GM12878 (cell line): ENCODE results near the gene MRPS18A. TPM values are rescaled to one million over a fixed set of nuclear protein-coding genes. Genes with fewer than 3 reads are reported as not detected.

ENCODE experiments used
- CHD4 ChIP-seq: fragments of 200-600 bp; sonication (generic); IDR thresholded peaks from 2 replicates; pipeline ENCODE4 v1.6.1; 2016; ENCODE audit warnings: mild to moderate bottlenecking
- E2F4 ChIP-seq: IDR thresholded peaks from 2 replicates; pipeline ENCODE4 v1.6.1; 2012; ENCODE audit warnings: low read depth, low read length, improper control_type of control experiment
- ETV6 ChIP-seq, 2 experiments: fragments of 450-650 bp in 1 of 2; IDR thresholded peaks in 1 of 2; conservative IDR thresholded peaks in 1 of 2; 2 replicates each; pipeline ENCODE4 v1.6.1; 2014; ENCODE audit warnings: antibody characterized with exemption in 1 of 2, borderline replicate concordance in 1 of 2, low read depth in 1 of 2, mild to moderate bottlenecking in 1 of 2, moderate library complexity in 1 of 2
- EZH2 ChIP-seq: IDR thresholded peaks from 2 replicates; pipeline ENCODE4 v1.6.1; 2012; ENCODE audit warnings: low read depth, mild to moderate bottlenecking, control low read depth, inconsistent platforms, low read length, borderline replicate concordance; ENCODE audit not compliant: control insufficient read depth
- IKZF1 ChIP-seq: fragments of 450-650 bp; conservative IDR thresholded peaks from 2 replicates; pipeline ENCODE4 v1.6.1; 2017; ENCODE audit warnings: antibody characterized with exemption, mild to moderate bottlenecking
- MLLT1 ChIP-seq: fragments of 450-650 bp; IDR thresholded peaks from 2 replicates; pipeline ENCODE4 v1.6.1; 2016; ENCODE audit warnings: mild to moderate bottlenecking
- MTA2 ChIP-seq: fragments of 450-650 bp; IDR thresholded peaks from 2 replicates; pipeline ENCODE4 v1.6.1; 2016; ENCODE audit warnings: low read depth, mild to moderate bottlenecking, moderate library complexity
- NR2C1 ChIP-seq: fragments of 450-650 bp; IDR thresholded peaks from 2 replicates; pipeline ENCODE4 v1.6.1; 2017; ENCODE audit warnings: antibody characterized with exemption, mild to moderate bottlenecking, moderate library complexity
- RAD21 ChIP-seq: IDR thresholded peaks from 2 replicates; pipeline ENCODE4 v1.6.1; 2011; ENCODE audit warnings: mild to moderate bottlenecking, low read depth, low read length, moderate library complexity; ENCODE audit not compliant: insufficient read depth
- RAD51 ChIP-seq: fragments of 450-650 bp; IDR thresholded peaks from 2 replicates; pipeline ENCODE4 v1.6.1; 2016; ENCODE audit warnings: moderate library complexity, mild to moderate bottlenecking, inconsistent platforms
- SREBF2 ChIP-seq: IDR thresholded peaks from 2 replicates; pipeline ENCODE4 v1.6.1; 2012; ENCODE audit warnings: mild to moderate bottlenecking, low read length
- SUZ12 ChIP-seq: fragments of 200-600 bp; sonication (generic); IDR thresholded peaks from one replicate; pipeline ENCODE4 v1.6.1; 2018; ENCODE audit warnings: antibody characterized with exemption, mild to moderate bottlenecking; ENCODE audit not compliant: unreplicated experiment
- WRNIP1 ChIP-seq: IDR thresholded peaks from 2 replicates; pipeline ENCODE4 v1.6.1; 2011; ENCODE audit warnings: low read depth, low read length, improper control_type of control experiment, borderline replicate concordance
- YBX1 ChIP-seq: fragments of 450-650 bp; IDR thresholded peaks from 2 replicates; pipeline ENCODE4 v1.6.1; 2016; ENCODE audit warnings: antibody characterized with exemption
- ZBTB11 ChIP-seq: fragments of 450-650 bp; formaldehyde crosslinking; IDR thresholded peaks from 2 replicates; pipeline ENCODE4 v1.5.0; 2022; ENCODE audit warnings: mild to moderate bottlenecking, missing genetic modification characterization
- ZNF592 ChIP-seq: fragments of 450-650 bp; IDR thresholded peaks from 2 replicates; pipeline ENCODE4 v1.6.1; 2017; ENCODE audit warnings: mild to moderate bottlenecking, moderate library complexity
- ZZZ3 ChIP-seq: IDR thresholded peaks from 2 replicates; pipeline ENCODE4 v1.6.1; 2011; ENCODE audit warnings: low read depth; ENCODE audit not compliant: control insufficient read depth, insufficient read length
- polyA plus RNA-seq, 11 experiments: library from polyadenylated mRNA; depleted of rRNA in 4 of 11; unstranded in 6 of 11; stranded (reverse) in 5 of 11; fragments of >200 nt; fragmentation: Nextera tagmentation in 4 of 11; fragmentation: Illumina TruSeq in 1 of 11; extraction: Ambion mirVana in 4 of 11; extraction: Trizol in 1 of 11; gene quantifications; 1 replicate in 1 of 11; 2 replicates in 10 of 11; pipeline versions ENCODE4 v1.2.1 to v1.2.3, GENCODE V29; 2011 to 2016; ENCODE audit warnings: inconsistent platforms in 2 of 11, missing spikeins in 2 of 11, low read depth in 1 of 11
- total RNA-seq, 4 experiments: library from RNA; depleted of rRNA in 3 of 4; stranded (reverse); fragments of >200 nt in 3 of 4; fragmentation: Illumina TruSeq in 1 of 4; extraction: Trizol in 1 of 4; gene quantifications; 2 replicates each; pipeline versions ENCODE4 v1.2.1 to v1.2.3, GENCODE V29; 2013 to 2021

Gene MRPS18A
- total and polyA plus RNA-seq, 10 of the 15 experiments (the other 5 are each of a cell fraction or from before 2014, with no cell fraction given) = 66.3 to 158 (median 98.7) TPM

- TF ChIP-seq ZBTB11 (CRISPR knock-in tag) (no peak), WRNIP1 (no peak), EZH2 (no peak), RAD51 (0 out of 2 replicates have a peak, but pooled peaks have one; percentile 36), ETV6 (conservative IDR thresholded peaks at IDR 0.05 in 1 of 2, IDR thresholded peaks at IDR 0.05 in 1 of 2; ENCODE audit: borderline replicate concordance in 1 of 2, low read depth in 1 of 2) (peak in 1 of 2 experiments; percentile 70; a peak in 1 of 4 replicates), YBX1 (no peak), MLLT1 (peak; percentile 96), RAD21 (no peak), CHD4 (no peak), ZZZ3 (no peak), IKZF1 (peak; percentile 99), SUZ12 (no peak), ZNF592 (no peak), E2F4 (no peak), SREBF2 (no peak), MTA2 (peak; percentile 90), NR2C1 (no peak)
These were observed 37.5 kb upstream of the MRPS18A start (continued) for GRCh38 chr6:43724914-43725642.
